Ishikawa (cell line): ENCODE data around the gene EML3.

Experiments
- CEBPB ChIP-seq: IDR thresholded peaks from 2 replicates; pipeline ENCODE4 v1.6.1; 2012
- CREB1 ChIP-seq: IDR thresholded peaks from 2 replicates; pipeline ENCODE4 v1.6.1; 2012; ENCODE audit warnings: low read depth
- EGR1 ChIP-seq: IDR thresholded peaks from 2 replicates; pipeline ENCODE4 v1.6.1; 2012
- EP300 ChIP-seq: IDR thresholded peaks from 2 replicates; pipeline ENCODE4 v1.6.1; 2012; ENCODE audit warnings: borderline replicate concordance
- FOXM1 ChIP-seq: IDR thresholded peaks from 2 replicates; pipeline ENCODE4 v1.6.1; 2012; ENCODE audit warnings: low read depth, borderline replicate concordance
- MAX ChIP-seq: IDR thresholded peaks from 2 replicates; pipeline ENCODE4 v1.6.1; 2012
- NFIC ChIP-seq: IDR thresholded peaks from 2 replicates; pipeline ENCODE4 v1.6.1; 2012
- RAD21 ChIP-seq: IDR thresholded peaks from 2 replicates; pipeline ENCODE4 v1.6.1; 2012; ENCODE audit warnings: low read depth
- REST ChIP-seq: IDR thresholded peaks from 2 replicates; pipeline ENCODE4 v1.6.1; 2012; ENCODE audit warnings: low read depth, mild to moderate bottlenecking
- TAF1 ChIP-seq: IDR thresholded peaks from 2 replicates; pipeline ENCODE4 v1.6.1; 2012; ENCODE audit warnings: low read depth, mild to moderate bottlenecking
- TCF12 ChIP-seq: IDR thresholded peaks from 2 replicates; pipeline ENCODE4 v1.6.1; 2012; ENCODE audit warnings: low read depth
- TEAD4 ChIP-seq: IDR thresholded peaks from 2 replicates; pipeline ENCODE4 v1.6.1; 2012
- USF1 ChIP-seq: IDR thresholded peaks from 2 replicates; pipeline ENCODE4 v1.6.1; 2012
- YY1 ChIP-seq: IDR thresholded peaks from 2 replicates; pipeline ENCODE4 v1.6.1; 2012; ENCODE audit warnings: low read depth
- ZBTB7A ChIP-seq: IDR thresholded peaks from 2 replicates; pipeline ENCODE4 v1.6.1; 2012; ENCODE audit warnings: low read depth

Gene EML3

GRCh38 chr11:62588966-62589637, 23.5 kb downstream of the EML3 start:
- TF ChIP-seq TAF1 (no peak), CEBPB (no peak), MAX (no peak), REST (no peak), RAD21 (no peak), NFIC (no peak), EGR1 (no peak), CREB1 (no peak), EP300 (no peak), TEAD4 (no peak), TCF12 (no peak), FOXM1 (no peak), USF1 (no peak), ZBTB7A (no peak), YY1 (no peak)

- 0 out of 2 replicates have a peak, but pooled peaks have one; percentile 29 for TF ChIP-seq USF1
Measured at GRCh38 chr11:62585356-62585755, 27.2 kb downstream of the EML3 start.

GRCh38 chr11:62580959-62581715, 31.4 kb downstream of the EML3 start:
- TF ChIP-seq CEBPB (no peak), FOXM1 (no peak), CREB1 (no peak), ZBTB7A (no peak), NFIC (no peak), REST (no peak), TCF12 (no peak), EP300 (no peak), TAF1 (no peak), USF1 (no peak), EGR1 (no peak), RAD21 (no peak), YY1 (no peak), TEAD4 (no peak), MAX (no peak)

- TF ChIP-seq TAF1 = no peak
Measured at GRCh38 chr11:62579252-62579651, 33.3 kb downstream of the EML3 start.

GRCh38 chr11:62578541-62578940, 34.0 kb downstream of the EML3 start:
- no peak for TF ChIP-seq REST
- no peak for TF ChIP-seq EGR1
- TF ChIP-seq CEBPB = no peak
- no peak for TF ChIP-seq TAF1
